Left renal cortex interstitium (tissue), 4 donors: ENCODE measurements around the gene PSMA7. TPM values are rescaled to one million over a fixed set of nuclear protein-coding genes. Genes with fewer than 3 reads are reported as not detected.

Experiments
- DNase-seq, 4 donors: peaks; one replicate each; pipeline ENCODE4 v3.0.0-alpha.2; 2013; ENCODE audit warnings: low read depth in 4 of 4, low spot score in 2 of 4, missing footprints in 1 of 4
- polyA plus RNA-seq, 4 donors: library from polyadenylated mRNA; unstranded; fragments of 120-200 nt; gene quantifications; one replicate each; pipeline ENCODE4 v1.2.1, GENCODE V29; 2013; ENCODE audit not compliant: insufficient read length in 4 of 4

Gene PSMA7
- polyA plus RNA-seq, 4 donors = 182 to 221 (median 190) TPM

- DNase-seq = no peak
Measured at GRCh38 chr20:62101078-62101477, 42.1 kb downstream of the PSMA7 start.

GRCh38 chr20:62097881-62098407 is 45.2 kb downstream of the PSMA7 start:
- DNase-seq = no peak

DNA sequence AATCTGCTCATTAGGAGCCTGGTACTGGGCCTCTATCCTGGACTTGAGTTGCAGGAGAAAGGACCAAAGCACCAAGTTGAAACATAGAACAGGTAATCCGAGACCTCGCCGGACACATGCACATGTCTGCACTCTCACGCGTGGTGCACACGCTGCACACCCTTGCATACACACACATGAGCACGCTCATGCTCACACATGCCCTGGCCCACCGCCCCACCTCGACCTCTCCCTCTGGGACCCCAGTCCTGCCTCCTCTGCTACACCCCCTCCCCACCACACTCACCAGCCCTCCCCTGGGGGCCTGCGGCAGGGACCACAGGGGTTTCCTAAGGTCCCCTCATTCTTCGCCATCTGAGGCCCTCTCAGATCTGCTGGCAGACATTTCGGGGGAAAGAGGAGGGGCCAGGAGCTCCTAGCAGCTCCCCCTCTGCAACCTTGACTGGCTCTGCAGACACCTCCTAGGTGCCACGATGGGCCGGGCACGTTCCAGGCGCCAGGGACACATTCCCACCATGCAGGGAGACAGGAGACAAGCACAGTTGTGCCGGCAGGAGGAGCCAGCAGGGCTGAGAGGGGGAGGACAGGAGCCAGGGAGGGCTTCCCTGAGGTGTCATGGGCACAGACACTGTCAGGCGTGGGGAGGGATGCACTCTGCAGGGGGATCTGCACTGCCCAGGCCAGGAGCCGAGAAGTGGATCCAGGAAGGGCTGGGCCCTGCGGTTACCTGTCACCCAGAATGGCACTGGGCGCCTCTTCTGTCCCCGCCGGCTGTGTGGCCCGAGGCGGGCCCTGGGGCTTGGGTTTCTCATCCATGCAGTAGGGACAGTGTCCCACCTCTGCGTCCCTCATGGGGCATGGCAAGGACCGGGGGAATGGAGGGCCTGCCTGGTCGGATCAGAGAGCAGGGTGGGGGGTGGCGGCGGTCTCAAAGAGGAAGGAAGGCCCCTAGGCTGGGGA is 46.5 kb downstream of the PSMA7 start:
- no peak for DNase-seq

DNA sequence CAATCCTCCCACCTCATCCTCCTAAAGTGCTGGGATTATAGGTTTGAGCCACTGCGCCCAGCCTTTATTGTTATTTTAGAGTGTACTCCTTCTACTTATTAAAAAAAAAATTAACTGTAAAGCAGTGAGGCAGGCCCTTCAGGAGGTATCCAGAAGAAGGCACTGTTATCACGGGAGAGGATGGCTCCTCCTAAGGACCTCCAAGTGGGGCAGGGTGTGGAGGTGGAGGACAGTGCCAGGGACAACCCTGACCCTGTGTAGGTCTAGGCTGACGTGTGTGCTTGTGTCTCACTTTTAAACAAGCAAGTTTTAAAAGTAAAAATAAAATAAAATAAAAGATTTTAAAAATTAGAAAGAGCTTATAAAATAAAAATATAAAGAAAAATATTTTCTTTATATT is 53.8 kb downstream of the PSMA7 start:
- DNase-seq = no peak

DNA sequence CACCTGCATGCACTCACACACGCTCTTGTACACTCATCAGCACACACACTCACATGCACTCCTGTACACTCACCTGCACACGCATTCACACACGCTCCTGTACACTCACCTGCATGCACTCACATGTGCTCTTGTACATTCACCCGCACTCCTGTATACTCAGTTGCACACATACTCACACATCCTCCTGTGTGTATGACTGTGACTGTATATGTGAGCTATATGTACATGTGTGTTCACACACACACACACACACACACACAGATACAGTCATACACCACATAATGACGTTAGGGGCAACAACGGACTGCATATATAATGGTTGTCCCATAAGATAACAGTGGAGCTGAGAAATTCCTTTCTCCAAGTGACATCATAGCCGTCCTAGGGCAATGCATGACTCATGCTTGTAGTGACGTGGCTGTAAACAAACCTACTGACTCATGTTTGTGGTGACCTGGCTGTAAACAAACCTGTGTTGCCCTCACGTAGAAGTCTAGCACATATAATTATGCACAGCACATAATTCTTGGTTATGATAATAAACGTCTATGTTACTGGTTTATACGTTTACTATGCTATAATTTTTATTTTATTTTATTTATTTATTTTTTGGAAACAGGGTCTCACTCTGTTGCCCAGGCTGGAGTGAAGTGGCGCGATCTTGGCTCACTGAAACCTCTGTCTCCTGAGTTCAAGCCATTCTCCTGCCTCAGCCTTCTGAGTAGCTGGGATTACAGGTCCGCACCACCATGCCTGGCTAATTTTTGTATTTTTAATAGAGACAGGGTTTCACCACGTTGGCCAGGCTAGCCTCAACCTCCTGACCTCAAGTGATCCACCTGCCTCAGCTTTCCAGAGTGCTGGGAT is 54.7 kb downstream of the PSMA7 start:
- no peak for DNase-seq

GRCh38 chr20:62087632-62088031 is 55.6 kb downstream of the PSMA7 start:
- DNase-seq = no peak

DNA sequence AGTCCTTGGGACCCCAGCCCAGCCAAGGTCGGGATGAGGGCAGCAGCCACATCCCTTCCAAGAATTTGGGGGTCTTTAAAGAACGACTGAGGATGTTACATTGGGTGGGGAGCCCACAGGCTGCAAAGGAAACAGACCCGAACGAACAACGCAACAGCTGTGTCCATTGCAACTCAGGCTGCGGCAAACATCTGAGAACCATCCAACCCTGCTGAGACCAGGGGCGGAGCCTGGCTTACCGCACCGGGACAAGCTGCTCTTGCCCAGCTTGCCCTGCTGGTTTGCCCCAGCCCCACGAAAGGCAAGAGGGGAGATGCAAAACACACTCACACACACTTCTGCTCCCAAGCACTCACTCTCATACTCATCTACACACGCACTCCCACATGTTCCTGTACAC is 56.0 kb downstream of the PSMA7 start:
- no peak for DNase-seq

Other genes starting within 250 kb of the PSMA7 start
- 10 to 100 TPM; 14.1 to 28.7 (median 20.1) TPM for gene TAF4, start 77.5 kb downstream of the PSMA7 start, polyA plus RNA-seq
- gene LSM14B, start 20.9 kb downstream of the PSMA7 start, polyA plus RNA-seq = 10 to 100 TPM; 50.3 to 65.3 (median 59.7) TPM
- 10 to 100 TPM; 15.5 to 27.8 (median 21.2) TPM for gene SS18L1, start 375 bp upstream of the PSMA7 start, polyA plus RNA-seq
- gene MTG2, start 39.6 kb upstream of the PSMA7 start, polyA plus RNA-seq = 10 to 100 TPM; 30.6 to 45.6 (median 36.7) TPM
- under 1 TPM in 3 of 4 donors, not detected in 1; 0.08 to 0.21 (median 0.14) TPM for gene HRH3, start 76.9 kb upstream of the PSMA7 start, polyA plus RNA-seq
- 10 to 100 TPM; 26.7 to 41.5 (median 34.8) TPM for gene OSBPL2, start 95.1 kb upstream of the PSMA7 start, polyA plus RNA-seq
- gene ADRM1, start 159.6 kb upstream of the PSMA7 start, polyA plus RNA-seq = 10 to 100 TPM; 44.0 to 74.9 (median 62.5) TPM
- gene LAMA5, start 223.9 kb upstream of the PSMA7 start, polyA plus RNA-seq = 100 to 1,000 TPM in 3 of 4 donors, 10 to 100 TPM in 1; 70.5 to 201 (median 146) TPM
- 1,000 to 10,000 TPM in 1 of 4 donors, 100 to 1,000 TPM in 3; 820 to 1,197 (median 904) TPM for gene RPS21, start 243.7 kb upstream of the PSMA7 start, polyA plus RNA-seq